NCI-H1092 treated with DMSO at 0.1 percent for 48 hours (cell line): ENCODE data around the gene HPN.
"Not testable (repeated sequence)": the region's sequence is repeated elsewhere in the genome, so short reads cannot be mapped to it uniquely, and the experiment has no call there.

Source experiments
- DNase-seq: peaks from one replicate; lab custom pipeline; 2025; lab: John Stamatoyannopoulos, UW

Gene HPN

GRCh38 chr19:35027851-35028599, 13.5 kb upstream of the HPN start:
- no peak for DNase-seq

- DNase-seq, result not testable (repeated sequence)
Measured at GRCh38 chr19:35028600-35028885, 13.0 kb upstream of the HPN start.

- not testable (repeated sequence) for DNase-seq
Measured at GRCh38 chr19:35029275-35029736, 12.2 kb upstream of the HPN start.

- DNase-seq, result no peak
Measured at GRCh38 chr19:35029737-35030256, 11.7 kb upstream of the HPN start.

- no peak for DNase-seq
Measured at GRCh38 chr19:35030257-35031071, 11.1 kb upstream of the HPN start, which contains the start of gene SCN1B. TSS of gene SCN1B (plus strand) at chr19:35030470. CDS start at chr19:35030821, 351 bp downstream.

GRCh38 chr19:35031072-35031881, 10.2 kb upstream of the HPN start:
- DNase-seq, result no peak

- DNase-seq, result no peak
Measured at GRCh38 chr19:35032356-35032865, 9.1 kb upstream of the HPN start.

- DNase-seq, result no peak
Measured at GRCh38 chr19:35033067-35034004, 8.2 kb upstream of the HPN start.

- no peak for DNase-seq
Measured at GRCh38 chr19:35034005-35034502, 7.5 kb upstream of the HPN start.

GRCh38 chr19:35034588-35035382, 6.7 kb upstream of the HPN start:
- no peak for DNase-seq

- no peak for DNase-seq
Measured at GRCh38 chr19:35037716-35038622, 3.6 kb upstream of the HPN start.

GRCh38 chr19:35038623-35039512, 2.7 kb upstream of the HPN start:
- DNase-seq, result no peak

GRCh38 chr19:35039881-35040825, 1.4 kb upstream of the HPN start:
- DNase-seq, result no peak

- DNase-seq, result no peak
Measured at GRCh38 chr19:35040826-35041547, 534 bp upstream of the HPN start.

- DNase-seq, result no peak
Measured at GRCh38 chr19:35042056-35042730, 672 bp downstream of the HPN start.
